Dendritic cell treated with granulocyte-macrophage colony-stimulating factor and Interleukin-4, amounts not matched to agents 40 ng/mL and 50 ng/mL, for 4 days (primary cell): ENCODE data around the gene SLC15A5.

Experiments used
- H3K27ac Mint-ChIP-seq: one replicate; pipeline ENCODE4 v1.8.0; 2022; ENCODE audit warnings: mild to moderate bottlenecking, mixed read lengths
- H3K27me3 Mint-ChIP-seq: one replicate; pipeline ENCODE4 v1.8.0; 2022; ENCODE audit warnings: mild to moderate bottlenecking, mixed read lengths
- H3K36me3 Mint-ChIP-seq: one replicate; pipeline ENCODE4 v1.8.0; 2022; ENCODE audit warnings: low read depth, mixed read lengths
- H3K4me1 Mint-ChIP-seq: one replicate; pipeline ENCODE4 v1.8.0; 2022; ENCODE audit warnings: low read depth, mixed read lengths
- H3K4me3 Mint-ChIP-seq: one replicate; pipeline ENCODE4 v1.8.0; 2022; ENCODE audit warnings: mild to moderate bottlenecking, moderate library complexity, mixed read lengths
- H3K9me3 Mint-ChIP-seq: one replicate; pipeline ENCODE4 v1.8.0; 2022; ENCODE audit warnings: mixed read lengths
- intact Hi-C: fragments of 100-400 bp; cut with micrococcal nuclease; formaldehyde crosslinking; loops from one replicate; pipeline ENCODE4 v1.15.0; 2022

Gene SLC15A5, protein sequence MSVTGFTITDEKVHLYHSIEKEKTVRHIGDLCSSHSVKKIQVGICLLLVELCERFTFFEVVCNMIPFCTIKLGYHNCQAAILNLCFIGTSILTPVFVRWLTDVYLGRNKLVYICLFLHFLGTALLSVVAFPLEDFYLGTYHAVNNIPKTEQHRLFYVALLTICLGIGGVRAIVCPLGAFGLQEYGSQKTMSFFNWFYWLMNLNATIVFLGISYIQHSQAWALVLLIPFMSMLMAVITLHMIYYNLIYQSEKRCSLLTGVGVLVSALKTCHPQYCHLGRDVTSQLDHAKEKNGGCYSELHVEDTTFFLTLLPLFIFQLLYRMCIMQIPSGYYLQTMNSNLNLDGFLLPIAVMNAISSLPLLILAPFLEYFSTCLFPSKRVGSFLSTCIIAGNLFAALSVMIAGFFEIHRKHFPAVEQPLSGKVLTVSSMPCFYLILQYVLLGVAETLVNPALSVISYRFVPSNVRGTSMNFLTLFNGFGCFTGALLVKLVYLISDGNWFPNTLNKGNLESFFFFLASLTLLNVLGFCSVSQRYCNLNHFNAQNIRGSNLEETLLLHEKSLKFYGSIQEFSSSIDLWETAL

DNA sequence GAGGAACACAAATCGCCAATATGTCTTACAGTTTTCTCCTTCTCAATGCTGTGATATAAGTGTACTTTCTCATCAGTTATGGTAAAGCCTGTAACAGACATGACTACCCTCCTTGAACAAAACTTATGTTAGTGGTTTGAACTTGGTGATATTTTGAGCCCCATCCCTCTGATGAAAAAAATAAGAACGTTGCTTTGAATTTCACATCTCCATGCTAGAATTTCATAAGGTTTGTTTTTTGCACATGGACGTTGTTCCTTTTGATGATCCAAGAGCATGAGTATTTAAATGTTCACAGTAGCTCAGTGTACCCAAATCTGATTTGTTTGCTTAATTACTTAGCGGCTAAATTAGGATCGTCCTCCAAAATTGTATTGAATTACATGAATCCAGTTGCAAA, at the start of gene SLC15A5:
TSS of gene SLC15A5 (minus strand) at position 101 of the 400 bp plus-strand sequence. CDS start at position 101, 0 bp downstream.
- Mint-ChIP-seq H3K27ac (no peak within 1 kb of the TSS), H3K36me3 (no peaks in the 10 kb centered on the region), H3K9me3 (no peaks in the 10 kb centered on the region), H3K4me3 (no peak within 1 kb of the TSS), H3K4me1 (no peaks in the 10 kb centered on the region), H3K27me3 (no peaks in the 10 kb centered on the region)
- intact Hi-C loops = no loop called here

DNA sequence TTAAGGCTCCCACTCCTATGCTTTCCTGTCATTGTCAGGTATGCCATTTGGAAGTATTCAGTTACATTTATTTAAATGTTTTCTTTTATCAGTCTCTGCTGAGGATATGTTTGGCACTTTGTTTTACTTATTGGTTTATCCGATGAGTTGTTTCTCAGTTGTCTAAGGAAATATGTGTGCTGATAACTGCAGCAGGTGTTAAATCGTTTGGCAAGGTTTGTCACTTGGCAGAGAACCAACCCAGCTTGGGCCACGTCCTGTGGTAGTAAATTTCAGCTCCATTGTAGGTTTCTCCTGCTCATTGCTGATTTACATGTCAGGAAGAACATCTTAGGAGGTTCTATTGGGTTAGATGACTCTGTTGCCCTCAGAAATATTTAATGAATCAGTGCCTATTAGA, 47.9 kb upstream of the SLC15A5 start:
- H3K27me3 Mint-ChIP-seq = no peaks in the 10 kb centered on the region
- no peaks in the 10 kb centered on the region for H3K4me1 Mint-ChIP-seq
- intact Hi-C loops = no loop called here

DNA sequence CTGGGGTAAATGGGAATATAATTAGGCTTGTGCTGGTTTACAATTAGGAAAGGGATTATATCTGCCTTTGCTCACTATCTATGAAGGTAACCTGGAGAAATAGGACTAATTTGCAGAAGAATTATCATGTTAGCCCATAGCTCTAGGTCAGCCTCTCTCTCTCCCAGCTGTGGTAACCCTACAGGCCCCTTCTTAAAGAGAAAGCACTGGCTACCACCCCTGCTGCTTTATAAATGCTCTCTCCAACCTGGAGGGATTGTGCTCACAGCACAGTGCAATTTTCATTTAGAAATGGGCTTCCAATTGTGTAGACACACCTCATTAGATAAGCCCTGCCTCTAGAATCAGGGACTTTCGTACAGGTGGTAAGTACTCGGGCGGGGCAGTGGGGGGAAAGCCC, 47.3 kb upstream of the SLC15A5 start:
- Mint-ChIP-seq H3K4me3 (no peak overlapping the region), H3K4me1 (no peaks in the 10 kb centered on the region), H3K27ac (no peak overlapping the region), H3K27me3 (no peaks in the 10 kb centered on the region), H3K9me3 (peaks cover 21% of the 10 kb centered on the region), H3K36me3 (no peaks in the 10 kb centered on the region)
- intact Hi-C loops = no loop called here

More for the DNA sequence above, 47.9 kb upstream of the SLC15A5 start:
- Mint-ChIP-seq H3K4me3 (no peak overlapping the region), H3K27ac (no peak overlapping the region), H3K9me3 (peaks cover 17% of the 10 kb centered on the region), H3K36me3 (no peaks in the 10 kb centered on the region)

DNA sequence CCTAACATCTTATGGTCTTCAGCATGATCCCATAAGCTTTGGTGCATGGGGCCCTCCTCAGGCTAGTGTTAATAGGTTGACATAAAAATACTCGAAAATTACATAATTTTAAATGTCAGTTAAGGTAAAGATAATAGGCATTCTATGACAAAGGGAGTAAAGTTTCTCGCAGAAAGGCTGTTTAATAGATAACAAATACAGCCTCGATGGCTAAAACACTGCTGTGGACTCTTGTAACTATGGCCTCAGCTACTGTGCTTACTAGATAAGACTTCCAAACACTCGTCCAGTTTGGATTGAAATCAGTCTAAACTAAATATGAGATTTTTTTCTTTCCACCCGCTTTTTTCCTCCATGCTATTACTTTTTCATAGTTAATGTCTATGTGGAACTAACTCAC, 46.8 kb upstream of the SLC15A5 start:
- Mint-ChIP-seq H3K4me1 (no peaks in the 10 kb centered on the region), H3K27ac (no peak overlapping the region), H3K9me3 (peaks cover 25% of the 10 kb centered on the region), H3K36me3 (no peaks in the 10 kb centered on the region), H3K27me3 (no peaks in the 10 kb centered on the region), H3K4me3 (no peak overlapping the region)
- intact Hi-C loops = no loop called here

GRCh38 chr12:16323638-16324037, 46.2 kb upstream of the SLC15A5 start:
- Mint-ChIP-seq H3K27ac (no peak overlapping the region), H3K9me3 (peaks cover 23% of the 10 kb centered on the region), H3K36me3 (no peaks in the 10 kb centered on the region), H3K4me3 (no peak overlapping the region), H3K4me1 (no peaks in the 10 kb centered on the region), H3K27me3 (no peaks in the 10 kb centered on the region)
- intact Hi-C loops = no loop called here

GRCh38 chr12:16323010-16323409, 45.5 kb upstream of the SLC15A5 start:
- H3K9me3 Mint-ChIP-seq = peaks cover 17% of the 10 kb centered on the region
- no peaks in the 10 kb centered on the region for H3K36me3 Mint-ChIP-seq
- intact Hi-C loops = no loop called here
- no peaks in the 10 kb centered on the region for H3K27me3 Mint-ChIP-seq
- H3K4me3 Mint-ChIP-seq = no peak overlapping the region
- no peaks in the 10 kb centered on the region for H3K4me1 Mint-ChIP-seq
- no peak overlapping the region for H3K27ac Mint-ChIP-seq

DNA sequence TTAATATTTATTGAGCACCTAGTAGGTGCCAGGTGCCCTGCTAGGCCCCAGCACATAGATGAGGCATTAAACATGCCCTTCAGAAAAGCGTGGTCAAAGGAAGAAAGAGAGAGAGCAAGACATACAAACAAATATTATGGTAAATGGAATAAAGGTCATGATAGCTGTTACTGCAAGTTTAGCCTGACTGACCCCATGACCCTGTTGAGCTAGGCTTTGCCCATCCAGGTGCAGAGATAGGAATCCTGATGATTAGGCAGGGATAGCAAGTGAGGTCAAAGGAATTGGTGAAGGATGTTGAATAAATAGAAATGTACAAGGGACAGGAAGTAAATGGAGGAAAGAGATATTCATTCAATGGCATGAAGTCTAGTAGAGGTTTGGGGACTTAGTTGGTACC, 33.4 kb upstream of the SLC15A5 start:
- H3K36me3 Mint-ChIP-seq = peaks cover 12% of the 10 kb centered on the region
- H3K27me3 Mint-ChIP-seq = no peaks in the 10 kb centered on the region
- intact Hi-C loops = no loop called here
- peaks cover 6% of the 10 kb centered on the region for H3K4me1 Mint-ChIP-seq
- no peak overlapping the region for H3K27ac Mint-ChIP-seq
- H3K4me3 Mint-ChIP-seq = no peak overlapping the region
- H3K9me3 Mint-ChIP-seq = peaks cover 52% of the 10 kb centered on the region

GRCh38 chr12:16307856-16308475, 30.5 kb upstream of the SLC15A5 start:
- intact Hi-C loops = no loop called here
- no peak overlapping the region for H3K27ac Mint-ChIP-seq
- no peaks in the 10 kb centered on the region for H3K27me3 Mint-ChIP-seq
- no peak overlapping the region for H3K4me3 Mint-ChIP-seq
- peaks cover 6% of the 10 kb centered on the region for H3K4me1 Mint-ChIP-seq
- peaks cover 43% of the 10 kb centered on the region for H3K9me3 Mint-ChIP-seq
- peaks cover 12% of the 10 kb centered on the region for H3K36me3 Mint-ChIP-seq

DNA sequence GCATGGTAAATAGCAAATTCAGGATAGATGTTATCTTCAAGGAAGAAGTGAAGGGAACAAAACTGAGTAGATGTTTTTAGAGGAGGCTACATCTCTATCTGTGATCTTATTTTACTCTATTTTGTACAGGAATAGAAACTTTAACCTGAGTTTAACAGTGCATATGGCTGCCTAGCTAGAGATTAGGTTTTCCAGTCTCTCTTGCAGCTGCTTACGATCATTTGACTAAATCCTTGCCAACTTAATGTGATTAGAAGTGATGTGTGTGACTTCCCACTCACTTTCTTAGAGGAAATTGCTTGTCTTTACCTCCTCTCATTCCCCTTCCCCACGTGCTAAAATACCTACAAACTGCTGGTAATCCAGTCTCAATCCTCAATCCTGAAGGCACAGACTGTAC, 26.5 kb upstream of the SLC15A5 start:
- Mint-ChIP-seq H3K27ac (no peak overlapping the region), H3K9me3 (peaks cover 2% of the 10 kb centered on the region), H3K27me3 (no peaks in the 10 kb centered on the region), H3K36me3 (peaks cover 1% of the 10 kb centered on the region), H3K4me1 (peaks cover 6% of the 10 kb centered on the region), H3K4me3 (no peak overlapping the region)
- intact Hi-C loops = no loop called here

DNA sequence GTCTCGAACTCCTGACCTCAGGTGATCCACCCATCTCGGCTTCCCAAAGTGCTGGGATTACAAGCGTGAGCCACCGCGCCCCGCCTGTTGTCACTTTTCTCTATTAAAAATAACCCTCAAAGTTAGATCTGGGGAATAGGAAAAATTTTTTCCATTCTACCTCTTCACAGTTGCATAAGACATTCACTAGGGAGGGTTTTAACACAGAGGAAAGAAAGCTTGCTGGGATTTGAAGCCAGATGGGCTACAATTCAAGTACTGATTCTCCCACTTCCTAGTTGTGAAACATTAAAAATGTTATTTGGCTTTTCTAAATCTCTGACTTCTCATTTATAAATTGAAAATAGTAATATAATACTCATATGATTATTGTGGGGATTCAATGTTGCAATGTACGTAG, 23.3 kb upstream of the SLC15A5 start:
- no peak overlapping the region for H3K27ac Mint-ChIP-seq
- H3K4me1 Mint-ChIP-seq = peaks cover 12% of the 10 kb centered on the region
- no peaks in the 10 kb centered on the region for H3K9me3 Mint-ChIP-seq
- no peaks in the 10 kb centered on the region for H3K27me3 Mint-ChIP-seq
- no peaks in the 10 kb centered on the region for H3K36me3 Mint-ChIP-seq
- intact Hi-C loops = no loop called here
- no peak overlapping the region for H3K4me3 Mint-ChIP-seq

DNA sequence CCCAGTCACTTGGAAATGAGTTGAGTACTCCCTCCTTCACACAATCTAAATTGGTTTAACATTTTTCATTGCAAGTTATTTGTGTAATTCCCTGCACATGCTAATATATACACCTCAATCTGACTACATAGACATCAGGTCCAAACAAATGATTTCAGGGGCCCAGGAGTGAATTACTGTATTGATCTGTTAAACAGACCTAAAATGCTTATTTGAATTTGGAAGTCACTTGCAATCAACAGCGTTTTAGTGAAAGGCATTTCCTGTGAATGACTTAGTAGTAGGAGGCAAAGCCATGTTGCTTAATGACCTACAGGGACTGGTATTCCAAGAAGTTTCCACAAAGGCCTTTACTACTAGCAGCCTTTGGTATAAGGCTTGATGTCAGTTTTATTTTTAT, 22.6 kb upstream of the SLC15A5 start:
- no peaks in the 10 kb centered on the region for H3K9me3 Mint-ChIP-seq
- no peaks in the 10 kb centered on the region for H3K27me3 Mint-ChIP-seq
- no peak overlapping the region for H3K27ac Mint-ChIP-seq
- H3K4me3 Mint-ChIP-seq = no peak overlapping the region
- peaks cover 12% of the 10 kb centered on the region for H3K4me1 Mint-ChIP-seq
- intact Hi-C loops = no loop called here
- H3K36me3 Mint-ChIP-seq = no peaks in the 10 kb centered on the region

- H3K9me3 Mint-ChIP-seq = no peaks in the 10 kb centered on the region
- H3K27me3 Mint-ChIP-seq = no peaks in the 10 kb centered on the region
- peaks cover 12% of the 10 kb centered on the region for H3K4me1 Mint-ChIP-seq
- no peak overlapping the region for H3K4me3 Mint-ChIP-seq
- intact Hi-C loops = no loop called here
- H3K36me3 Mint-ChIP-seq = no peaks in the 10 kb centered on the region
- no peak overlapping the region for H3K27ac Mint-ChIP-seq
These were observed 21.9 kb upstream of the SLC15A5 start for GRCh38 chr12:16299403-16299802.

DNA sequence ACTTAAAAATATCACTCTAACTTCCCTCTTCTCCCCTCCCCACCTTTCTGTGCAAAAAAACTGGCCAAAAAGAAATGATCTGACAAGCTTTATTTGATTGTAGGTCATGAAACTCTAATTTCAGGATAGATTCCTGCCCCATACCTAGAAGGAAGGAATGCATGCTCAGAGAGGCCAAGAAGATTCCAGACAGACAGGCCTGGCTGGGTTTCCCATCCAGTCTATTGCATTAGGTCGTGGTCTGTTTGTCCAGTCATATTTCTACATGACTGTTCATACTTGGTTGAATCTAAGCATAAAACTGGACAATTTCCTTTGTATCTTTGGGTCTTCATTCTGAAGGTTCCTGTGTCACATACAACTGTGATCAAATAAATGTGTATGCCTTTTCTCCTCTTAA, 20.0 kb upstream of the SLC15A5 start:
- Mint-ChIP-seq H3K9me3 (no peaks in the 10 kb centered on the region), H3K4me3 (no peak overlapping the region), H3K36me3 (no peaks in the 10 kb centered on the region), H3K27me3 (no peaks in the 10 kb centered on the region), H3K4me1 (peaks cover 12% of the 10 kb centered on the region), H3K27ac (no peak overlapping the region)
- intact Hi-C loops = no loop called here

GRCh38 chr12:16294376-16294956, 17.0 kb upstream of the SLC15A5 start:
- Mint-ChIP-seq H3K9me3 (no peaks in the 10 kb centered on the region), H3K4me1 (peaks cover 12% of the 10 kb centered on the region), H3K4me3 (no peak overlapping the region), H3K27ac (no peak overlapping the region), H3K36me3 (no peaks in the 10 kb centered on the region), H3K27me3 (no peaks in the 10 kb centered on the region)
- intact Hi-C loops = no loop called here
